SJCRH30 (cell line): Measurements from ENCODE around the gene PIGT. TPM values are rescaled to one million over a fixed set of nuclear protein-coding genes. Genes with fewer than 3 reads are reported as not detected.

Experiments used
- DNase-seq, 2 experiments: peaks; one replicate each; pipeline ENCODE4 v3.0.0-alpha.2; 2015 to 2020
- H3K27ac ChIP-seq: fragments of 250-450 bp; sonication (Bioruptor Pico); 2 replicates; pipeline ENCODE4 v1.5.1; 2020; ENCODE audit warnings: mild to moderate bottlenecking, moderate library complexity
- H3K27me3 ChIP-seq: fragments of 250-450 bp; sonication (Bioruptor Pico); 2 replicates; pipeline ENCODE4 v1.5.1; 2020; ENCODE audit warnings: mild to moderate bottlenecking, moderate library complexity
- H3K36me3 ChIP-seq: fragments of 250-450 bp; sonication (Bioruptor Pico); 2 replicates; pipeline ENCODE4 v1.5.1; 2020; ENCODE audit warnings: mild to moderate bottlenecking, moderate library complexity
- H3K4me1 ChIP-seq: fragments of 250-450 bp; sonication (Bioruptor Pico); 2 replicates; pipeline ENCODE4 v1.5.1; 2020; ENCODE audit warnings: mild to moderate bottlenecking, moderate library complexity
- H3K4me3 ChIP-seq: fragments of 250-450 bp; sonication (Bioruptor Pico); 2 replicates; pipeline ENCODE4 v1.5.1; 2020; ENCODE audit warnings: mild to moderate bottlenecking, moderate library complexity
- H3K9me3 ChIP-seq: fragments of 250-450 bp; sonication (Bioruptor Pico); replicated peaks from 2 replicates; pipeline ENCODE4 v1.5.1; 2020; ENCODE audit warnings: mild to moderate bottlenecking, moderate library complexity
- total RNA-seq: library from RNA; depleted of rRNA; stranded (reverse); fragments of >200 nt; shearing (Covaris generic); gene quantifications from 2 replicates; pipeline ENCODE4 v1.2.3, GENCODE V29; 2014

The PIGT gene
- total RNA-seq, 1 experiment from 2014 or later = 110 TPM

- Histone ChIP-seq H3K9me3 (no peaks in the 10 kb centered on the region), H3K36me3 (no peaks in the 10 kb centered on the region), H3K4me3 (no peak overlapping the region), H3K4me1 (no peaks in the 10 kb centered on the region), H3K27me3 (no peaks in the 10 kb centered on the region; the same call in 1 of the 2 replicates), H3K27ac (no peak overlapping the region)
- DNase-seq = no peak
These were observed 28.7 kb upstream of the PIGT start for GRCh38 chr20:45387274-45387673.

GRCh38 chr20:45390931-45391330 is 25.0 kb upstream of the PIGT start:
- Histone ChIP-seq H3K4me3 (no peak overlapping the region), H3K4me1 (no peaks in the 10 kb centered on the region), H3K9me3 (no peaks in the 10 kb centered on the region), H3K36me3 (no peaks in the 10 kb centered on the region), H3K27me3 (no peaks in the 10 kb centered on the region), H3K27ac (no peak overlapping the region)
- DNase-seq = no peak

- Histone ChIP-seq H3K4me3 (no peak overlapping the region), H3K36me3 (no peaks in the 10 kb centered on the region), H3K9me3 (no peaks in the 10 kb centered on the region), H3K27me3 (no peaks in the 10 kb centered on the region), H3K27ac (no peak overlapping the region), H3K4me1 (no peaks in the 10 kb centered on the region)
- no peak for DNase-seq
These were observed 24.4 kb upstream of the PIGT start for GRCh38 chr20:45391559-45391958.

- H3K27ac ChIP-seq = no peak overlapping the region
- no peak overlapping the region for H3K4me3 ChIP-seq
- no peaks in the 10 kb centered on the region for H3K4me1 ChIP-seq
- H3K36me3 ChIP-seq = no peaks in the 10 kb centered on the region
- no peaks in the 10 kb centered on the region for H3K9me3 ChIP-seq
- no peaks in the 10 kb centered on the region for H3K27me3 ChIP-seq
- no peak for DNase-seq
These were observed 23.2 kb upstream of the PIGT start for GRCh38 chr20:45392733-45393132.

- no peak for DNase-seq
- Histone ChIP-seq H3K4me1 (no peaks in the 10 kb centered on the region), H3K9me3 (peaks cover 1% of the 10 kb centered on the region; the same call in 1 of the 2 replicates), H3K36me3 (no peaks in the 10 kb centered on the region), H3K27ac (no peak overlapping the region), H3K27me3 (no peaks in the 10 kb centered on the region), H3K4me3 (no peak overlapping the region)
These were observed 21.5 kb upstream of the PIGT start for GRCh38 chr20:45394221-45395113.

DNA sequence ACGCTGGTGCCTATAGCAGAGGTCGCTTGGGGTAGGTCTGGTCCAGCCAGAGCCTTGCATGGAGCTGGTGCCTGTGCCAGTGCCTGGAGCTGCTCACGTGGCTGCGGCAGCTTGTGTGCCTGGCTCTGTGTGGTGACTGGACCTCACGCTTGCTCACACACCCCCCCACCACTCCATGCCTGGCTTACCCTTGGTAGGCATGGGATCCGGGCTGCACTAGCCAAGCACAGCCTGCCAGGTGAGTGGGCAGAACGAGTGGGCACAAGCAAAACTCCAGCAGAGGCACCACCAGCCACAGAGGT is 20.9 kb upstream of the PIGT start:
- Histone ChIP-seq H3K27ac (no peak overlapping the region), H3K36me3 (no peaks in the 10 kb centered on the region), H3K9me3 (peaks cover 7% of the 10 kb centered on the region; the same call in 1 of the 2 replicates), H3K27me3 (no peaks in the 10 kb centered on the region), H3K4me3 (no peak overlapping the region), H3K4me1 (no peaks in the 10 kb centered on the region)
- no peak for DNase-seq

- H3K9me3 ChIP-seq = peaks cover 8% of the 10 kb centered on the region; the same call in 1 of the 2 replicates
- H3K36me3 ChIP-seq = no peaks in the 10 kb centered on the region
- H3K27ac ChIP-seq = no peak overlapping the region
- no peak for DNase-seq
- H3K27me3 ChIP-seq = no peaks in the 10 kb centered on the region
- no peaks in the 10 kb centered on the region for H3K4me1 ChIP-seq
- H3K4me3 ChIP-seq = no peak overlapping the region
These were observed 16.9 kb upstream of the PIGT start for GRCh38 chr20:45399018-45399417.

GRCh38 chr20:45400346-45401031 is 15.5 kb upstream of the PIGT start:
- Histone ChIP-seq H3K9me3 (peaks cover 8% of the 10 kb centered on the region; the same call in 1 of the 2 replicates), H3K36me3 (no peaks in the 10 kb centered on the region), H3K27ac (no peak overlapping the region), H3K4me1 (no peaks in the 10 kb centered on the region), H3K4me3 (no peak overlapping the region), H3K27me3 (no peaks in the 10 kb centered on the region; the same call in 1 of the 2 replicates)
- DNase-seq = no peak

- Histone ChIP-seq H3K9me3 (peaks cover 8% of the 10 kb centered on the region; the same call in 1 of the 2 replicates), H3K36me3 (no peaks in the 10 kb centered on the region), H3K27ac (no peak overlapping the region), H3K4me1 (no peaks in the 10 kb centered on the region), H3K27me3 (no peaks in the 10 kb centered on the region; the same call in 1 of the 2 replicates), H3K4me3 (no peak overlapping the region)
- DNase-seq = no peak
These were observed 13.0 kb upstream of the PIGT start for GRCh38 chr20:45402946-45403345.

DNA sequence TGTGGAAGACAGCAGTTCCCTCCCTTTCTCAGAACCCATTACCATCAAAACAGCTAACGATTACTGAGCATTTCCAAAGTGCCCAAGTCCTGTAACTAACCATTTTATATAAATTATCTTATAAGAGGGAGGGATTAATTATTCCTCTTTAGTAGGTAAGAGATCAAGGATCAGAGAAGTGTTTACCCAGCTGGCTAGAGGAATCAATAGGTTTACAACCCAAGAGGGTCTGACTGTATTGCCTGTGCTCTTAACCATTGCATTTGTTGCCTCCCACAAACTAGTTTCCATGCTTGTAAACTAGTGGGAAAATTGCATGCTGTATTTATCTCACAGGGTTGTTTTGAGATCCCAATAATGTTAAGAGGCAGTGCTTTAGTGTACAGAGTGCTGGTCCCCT is 11.5 kb upstream of the PIGT start:
- DNase-seq = no peak
- peaks cover 6% of the 10 kb centered on the region; the same call in 1 of the 2 replicates for H3K9me3 ChIP-seq
- H3K27ac ChIP-seq = no peak overlapping the region
- H3K27me3 ChIP-seq = no peaks in the 10 kb centered on the region; the same call in 1 of the 2 replicates
- H3K4me3 ChIP-seq = no peak overlapping the region
- no peaks in the 10 kb centered on the region for H3K36me3 ChIP-seq
- H3K4me1 ChIP-seq = no peaks in the 10 kb centered on the region

- Histone ChIP-seq H3K9me3 (no peaks in the 10 kb centered on the region), H3K27ac (no peak overlapping the region), H3K27me3 (no peaks in the 10 kb centered on the region; the same call in 1 of the 2 replicates), H3K36me3 (no peaks in the 10 kb centered on the region), H3K4me1 (no peaks in the 10 kb centered on the region), H3K4me3 (peak overlapping the region; percentile 62)
- DNase-seq = no peak
These were observed 10.2 kb upstream of the PIGT start for GRCh38 chr20:45405571-45406259.

DNA sequence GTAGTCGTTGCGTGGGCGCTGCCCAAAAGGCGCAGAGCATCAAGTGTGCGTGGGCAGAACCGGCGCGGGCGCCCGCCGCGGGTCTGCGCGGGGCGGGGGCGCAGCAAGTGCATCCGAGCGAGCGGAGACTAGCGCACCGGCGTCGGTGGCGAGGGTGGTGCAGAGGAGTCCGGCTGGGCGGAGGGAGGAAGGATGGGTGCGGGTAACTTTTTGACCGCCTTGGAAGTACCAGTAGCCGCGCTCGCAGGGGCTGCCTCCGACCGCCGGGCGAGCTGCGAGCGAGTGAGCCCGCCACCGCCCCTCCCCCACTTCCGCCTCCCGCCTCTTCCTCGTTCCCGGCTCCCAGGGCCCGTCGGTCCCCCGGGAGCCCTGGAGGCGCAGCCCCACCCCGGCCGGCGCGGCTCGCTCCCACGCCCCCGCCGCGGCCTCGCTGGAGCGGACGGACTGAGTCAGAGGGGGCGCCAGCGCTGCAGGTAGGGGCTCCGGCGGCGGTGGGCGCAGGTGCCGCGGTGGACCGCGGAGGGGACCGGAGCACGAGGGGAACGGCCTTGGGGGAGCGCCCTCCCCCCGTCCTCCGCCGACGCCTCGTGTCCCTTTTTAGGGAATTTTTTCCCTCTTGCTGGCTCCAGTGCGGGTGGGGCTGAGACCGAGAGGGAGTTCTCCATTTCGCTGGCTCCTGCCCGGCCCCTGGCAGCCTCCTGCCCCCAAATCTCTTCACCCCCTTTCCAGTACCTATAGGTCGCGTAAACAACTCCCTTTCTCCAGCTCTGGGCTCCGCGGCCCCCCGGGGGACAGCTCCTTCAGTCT is 9.5 kb upstream of the PIGT start:
- DNase-seq = peak; percentile 48 to 50
- H3K4me1 ChIP-seq = no peaks in the 10 kb centered on the region
- H3K4me3 ChIP-seq = peak overlapping the region; percentile 62
- no peak overlapping the region for H3K27ac ChIP-seq
- H3K27me3 ChIP-seq = no peaks in the 10 kb centered on the region; the same call in 1 of the 2 replicates
- H3K9me3 ChIP-seq = no peaks in the 10 kb centered on the region
- H3K36me3 ChIP-seq = no peaks in the 10 kb centered on the region

GRCh38 chr20:45407067-45407745 is 8.7 kb upstream of the PIGT start:
- Histone ChIP-seq H3K9me3 (no peaks in the 10 kb centered on the region), H3K27ac (no peak overlapping the region), H3K36me3 (no peaks in the 10 kb centered on the region), H3K4me1 (no peaks in the 10 kb centered on the region), H3K27me3 (no peaks in the 10 kb centered on the region; the same call in 1 of the 2 replicates), H3K4me3 (peak overlapping the region; percentile 62)
- no peak for DNase-seq
